HEK293 (cell line): ENCODE results near the gene C17orf58.
A peak's percentile ranks its signal among the peaks of the same experiment; 100 is the strongest.

ENCODE experiments used
- CTCF ChIA-PET: fragments of 350-600 bp; formaldehyde crosslinking; extraction: SDS; loops from one replicate; lab custom pipeline; 2021; ENCODE audit warnings: antibody characterized with exemption; lab: Yijun Ruan, JAX
- POLR2A ChIA-PET: fragments of 300-600 bp; formaldehyde crosslinking; extraction: SDS; loops from one replicate; lab custom pipeline; 2020; ENCODE audit warnings: antibody characterized with exemption, inconsistent platforms; lab: Yijun Ruan, JAX
- H3K27ac ChIP-seq: fragments of 200-500 bp; sonication (Bioruptor generic); 2 replicates; pipeline ENCODE4 v1.5.1; 2014; ENCODE audit warnings: low read depth, low read length, control low read depth, inconsistent platforms; ENCODE audit errors: extremely low read depth
- H3K36me3 ChIP-seq, 2 experiments: fragments of 200-500 bp in 1 of 2; sonication (Bioruptor generic) in 1 of 2; 1 replicate in 1 of 2; 2 replicates in 1 of 2; pipeline ENCODE4 v1.5.1; 2014 to 2017; ENCODE audit warnings: inconsistent platforms in 2 of 2, low read length in 2 of 2; ENCODE audit not compliant: control insufficient read depth in 2 of 2, insufficient read depth in 1 of 2
- H3K4me1 ChIP-seq: fragments of 200-500 bp; sonication (Bioruptor generic); 2 replicates; pipeline ENCODE4 v1.5.1; 2014; ENCODE audit warnings: mild to moderate bottlenecking, low read length, inconsistent platforms; ENCODE audit not compliant: control insufficient read depth, insufficient read depth
- H3K4me3 ChIP-seq: 2 replicates; pipeline ENCODE4 v1.5.1; 2011; ENCODE audit warnings: low read depth, mild to moderate bottlenecking, control low read depth, low read length, moderate library complexity
- H3K9me3 ChIP-seq: fragments of 200-500 bp; sonication (Bioruptor generic); 2 replicates; pipeline ENCODE4 v1.5.1; 2014; ENCODE audit warnings: low read depth, low read length, inconsistent platforms; ENCODE audit not compliant: control insufficient read depth, insufficient read depth
- ATF2 ChIP-seq: fragments of 450-650 bp; formaldehyde crosslinking; IDR thresholded peaks from 2 replicates; pipeline ENCODE4 v1.5.1; 2016; ENCODE audit warnings: missing biosample characterization, missing genetic modification characterization, low read depth
- HOXC10 ChIP-seq: sonication (generic); formaldehyde crosslinking; IDR thresholded peaks from 2 replicates; pipeline ENCODE4 v1.8.1; 2023; ENCODE audit warnings: mild to moderate bottlenecking, missing genetic modification reagents
- KLF1 ChIP-seq: fragments of 450-650 bp; formaldehyde crosslinking; IDR thresholded peaks from 2 replicates; pipeline ENCODE4 v1.5.1; 2016; ENCODE audit warnings: missing biosample characterization, missing genetic modification characterization
- KLF10 ChIP-seq: fragments of 450-650 bp; IDR thresholded peaks from 2 replicates; pipeline ENCODE4 v1.5.1; 2018; ENCODE audit warnings: missing biosample characterization, mild to moderate bottlenecking, missing genetic modification characterization
- KLF8 ChIP-seq: fragments of 450-650 bp; formaldehyde crosslinking; IDR thresholded peaks from 2 replicates; pipeline ENCODE4 v1.5.1; 2016; ENCODE audit warnings: missing biosample characterization, missing genetic modification characterization
- PRDM10 ChIP-seq: fragments of 450-650 bp; formaldehyde crosslinking; IDR thresholded peaks from 2 replicates; pipeline ENCODE4 v1.5.1; 2016; ENCODE audit warnings: missing biosample characterization, missing genetic modification characterization
- PRDM6 ChIP-seq: fragments of 450-650 bp; formaldehyde crosslinking; IDR thresholded peaks from 2 replicates; pipeline ENCODE4 v1.5.1; 2017; ENCODE audit warnings: missing biosample characterization, missing genetic modification characterization
- SCRT2 ChIP-seq: fragments of 450-650 bp; formaldehyde crosslinking; IDR thresholded peaks from 2 replicates; pipeline ENCODE4 v1.5.1; 2016; ENCODE audit warnings: missing biosample characterization, missing genetic modification characterization
- ZBTB8A ChIP-seq: fragments of 450-650 bp; formaldehyde crosslinking; IDR thresholded peaks from 2 replicates; pipeline ENCODE4 v1.5.1; 2016; ENCODE audit warnings: missing biosample characterization, missing genetic modification characterization
- ZEB2 ChIP-seq: fragments of 450-650 bp; formaldehyde crosslinking; IDR thresholded peaks from 2 replicates; pipeline ENCODE4 v1.5.1; 2016; ENCODE audit warnings: missing biosample characterization, missing genetic modification characterization
- ZNF138 ChIP-seq: fragments of 450-650 bp; formaldehyde crosslinking; IDR thresholded peaks from 2 replicates; pipeline ENCODE4 v1.5.1; 2016; ENCODE audit warnings: missing biosample characterization, missing genetic modification characterization, borderline replicate concordance
- ZNF366 ChIP-seq: fragments of 450-650 bp; formaldehyde crosslinking; conservative IDR thresholded peaks from 2 replicates; pipeline ENCODE4 v1.5.1; 2016; ENCODE audit warnings: missing biosample characterization, missing genetic modification characterization
- ZNF398 ChIP-seq: fragments of 450-650 bp; formaldehyde crosslinking; IDR thresholded peaks from 2 replicates; pipeline ENCODE4 v1.5.1; 2017; ENCODE audit warnings: missing biosample characterization, missing genetic modification characterization
- ZNF433 ChIP-seq: fragments of 450-650 bp; formaldehyde crosslinking; IDR thresholded peaks from 2 replicates; pipeline ENCODE4 v1.5.1; 2016; ENCODE audit warnings: missing biosample characterization, missing genetic modification characterization, low read depth
- ZNF48 ChIP-seq: fragments of 450-650 bp; formaldehyde crosslinking; IDR thresholded peaks from 2 replicates; pipeline ENCODE4 v1.5.1; 2016; ENCODE audit warnings: missing biosample characterization, missing genetic modification characterization
- ZNF629 ChIP-seq: fragments of 450-650 bp; formaldehyde crosslinking; IDR thresholded peaks from 2 replicates; pipeline ENCODE4 v1.5.1; 2017; ENCODE audit warnings: missing biosample characterization, missing genetic modification characterization
- ZNF670 ChIP-seq: fragments of 450-650 bp; formaldehyde crosslinking; IDR thresholded peaks from 2 replicates; pipeline ENCODE4 v1.5.1; 2016; ENCODE audit warnings: missing biosample characterization, missing genetic modification characterization, low read depth

The C17orf58 gene

GRCh38 chr17:67990909-67991308, 5.4 kb downstream of the C17orf58 start (continued):
- no peak for TF ChIP-seq PRDM10
- TF ChIP-seq SCRT2 (tag by site-specific recombination): peak; percentile 50; the same call in 1 of the 2 replicates
- TF ChIP-seq KLF8: peak; percentile 39; the same call in 1 of the 2 replicates
- no peak for TF ChIP-seq ZNF433 (tag by site-specific recombination)
- peak; percentile 93 for TF ChIP-seq PRDM6 (tag by site-specific recombination)
- TF ChIP-seq ZBTB8A: peak; percentile 88
- TF ChIP-seq ZEB2: peak; percentile 45; the same call in 1 of the 2 replicates
- no peak for TF ChIP-seq HOXC10 (CRISPR knock-in tag)
- peak; percentile 32; the same call in 1 of the 2 replicates for TF ChIP-seq KLF10 (tag by site-specific recombination)
- TF ChIP-seq ZNF366 (tag by site-specific recombination): peak; percentile 72
- TF ChIP-seq ZNF629 (tag by site-specific recombination): peak; percentile 42; the same call in 1 of the 2 replicates

GRCh38 chr17:67983383-67983688, 12.9 kb downstream of the C17orf58 start:
- Histone ChIP-seq H3K9me3 (no peaks in the 10 kb centered on the region), H3K4me3 (no peak overlapping the region), H3K27ac (no peak overlapping the region), H3K4me1 (no peaks in the 10 kb centered on the region), H3K36me3 (peaks cover 0 to 11% of the 10 kb centered on the region in 2 experiments; a peak in 2 of 3 replicates)
- ChIA-PET CTCF (interaction anchor here (1.5 kb wide), 1 partner anchor 9 kb away, joined by 5 read pairs; no protein-coding TSS in a partner anchor), POLR2A (no interaction called here)
- TF ChIP-seq ZNF398 (no peak), ATF2 (tag by site-specific recombination) (peak; percentile 64; the same call in 1 of the 2 replicates)

GRCh38 chr17:67982686-67983382, 13.4 kb downstream of the C17orf58 start:
- Histone ChIP-seq H3K36me3 (peaks cover 0 to 11% of the 10 kb centered on the region in 2 experiments; a peak in 2 of 3 replicates), H3K4me3 (no peak overlapping the region), H3K4me1 (no peaks in the 10 kb centered on the region), H3K27ac (no peak overlapping the region), H3K9me3 (no peaks in the 10 kb centered on the region)
- TF ChIP-seq KLF1 (tag by site-specific recombination) (no peak), ZNF138 (tag by site-specific recombination) (no peak), ZNF670 (tag by site-specific recombination) (no peak), ZNF48 (no peak)
- CTCF ChIA-PET: interaction anchor here (0.6 to 1.5 kb wide), 3 partner anchors 10 to 456 kb away, joined by 3 to 5 read pairs (median 4); no protein-coding TSS in a partner anchor
- POLR2A ChIA-PET: no interaction called here
